NCI-H2029 treated with DMSO at 0.1 percent for 48 hours (cell line): ENCODE data around the gene ELMOD2.
"Not testable (repeated sequence)": the region's sequence is repeated elsewhere in the genome, so short reads cannot be mapped to it uniquely, and the experiment has no call there.

Experiments used
- DNase-seq: peaks from one replicate; lab custom pipeline; 2025; lab: John Stamatoyannopoulos, UW

The ELMOD2 gene

GRCh38 chr4:140523857-140524742 lies at the start of gene ELMOD2:
Gene ELMOD2 (plus strand): TSS chr4:140524168. CDS start chr4:140525429, 1,261 bp downstream.
- peak; percentile 90 for DNase-seq

- DNase-seq = no peak
These were observed 40.5 kb upstream of the ELMOD2 start for GRCh38 chr4:140483445-140483844.

GRCh38 chr4:140485939-140486338 lies 38.0 kb upstream of the ELMOD2 start:
- DNase-seq = no peak

GRCh38 chr4:140497405-140497746 lies 26.6 kb upstream of the ELMOD2 start:
- no peak for DNase-seq

- no peak for DNase-seq
These were observed 26.0 kb upstream of the ELMOD2 start, which contains the start of gene MGAT4D for GRCh38 chr4:140497747-140498636. Gene MGAT4D (minus strand): TSS chr4:140498293. CDS start chr4:140498222, 71 bp downstream.

- no peak for DNase-seq
These were observed 24.6 kb upstream of the ELMOD2 start for GRCh38 chr4:140499391-140499790.

GRCh38 chr4:140504261-140504660 lies 19.7 kb upstream of the ELMOD2 start:
- no peak for DNase-seq

GRCh38 chr4:140513765-140514164 lies 10.2 kb upstream of the ELMOD2 start:
- not testable (repeated sequence) for DNase-seq

GRCh38 chr4:140515423-140515822 lies 8.5 kb upstream of the ELMOD2 start:
- DNase-seq = no peak

GRCh38 chr4:140523370-140523856 lies 555 bp upstream of the ELMOD2 start:
- no peak for DNase-seq

GRCh38 chr4:140529434-140529833 lies 5.5 kb downstream of the ELMOD2 start:
- no peak for DNase-seq

GRCh38 chr4:140533951-140534480 lies 10.0 kb downstream of the ELMOD2 start:
- no peak for DNase-seq

GRCh38 chr4:140556372-140557085 lies 32.6 kb downstream of the ELMOD2 start:
- DNase-seq = no peak

- no peak for DNase-seq
These were observed 34.0 kb downstream of the ELMOD2 start for GRCh38 chr4:140557831-140558435.

GRCh38 chr4:140559696-140560095 lies 35.7 kb downstream of the ELMOD2 start:
- no peak for DNase-seq

GRCh38 chr4:140568507-140569306 lies 44.7 kb downstream of the ELMOD2 start, which contains the start of gene UCP1:
Gene UCP1 (minus strand): TSS chr4:140568961. CDS start chr4:140568729, 232 bp downstream.
- no peak for DNase-seq

GRCh38 chr4:140569307-140569638 lies 45.3 kb downstream of the ELMOD2 start:
- DNase-seq = no peak

GRCh38 chr4:140571620-140572019 lies 47.7 kb downstream of the ELMOD2 start:
- no peak for DNase-seq

- DNase-seq = no peak
These were observed 51.5 kb downstream of the ELMOD2 start for GRCh38 chr4:140575489-140575888.

- peak; percentile 6 for DNase-seq
These were observed 55.3 kb downstream of the ELMOD2 start for GRCh38 chr4:140579278-140579677.
